Immature natural killer cell (primary cell): ENCODE results near the gene SUCLG2. TPM values are rescaled to one million over a fixed set of nuclear protein-coding genes. Genes with fewer than 3 reads are reported as not detected.
"Not testable (repeated sequence)": the region's sequence is repeated elsewhere in the genome, so short reads cannot be mapped to it uniquely, and the experiment has no call there.

Experiments used
- DNase-seq, 3 donors: peaks; one replicate each; pipeline ENCODE4 v3.0.0; 2022; ENCODE audit warnings: mixed read lengths in 1 of 3
- H3K27ac Mint-ChIP-seq, 6 donors: one replicate each; pipeline ENCODE4 v1.8.0; 2020; ENCODE audit warnings: mixed read lengths in 6 of 6, mild to moderate bottlenecking in 5 of 6, inconsistent platforms in 4 of 6, moderate library complexity in 3 of 6
- H3K27me3 Mint-ChIP-seq, 3 donors: one replicate each; pipeline ENCODE4 v1.8.0; 2020 to 2021; ENCODE audit warnings: low read depth in 3 of 3, mild to moderate bottlenecking in 3 of 3, mixed read lengths in 3 of 3, moderate library complexity in 3 of 3, inconsistent platforms in 1 of 3
- H3K36me3 Mint-ChIP-seq, 3 donors: one replicate each; pipeline ENCODE4 v1.8.0; 2020; ENCODE audit warnings: mixed read lengths in 3 of 3, inconsistent platforms in 2 of 3, mild to moderate bottlenecking in 2 of 3
- H3K4me1 Mint-ChIP-seq, 2 donors: one replicate each; pipeline ENCODE4 v1.8.0; 2020; ENCODE audit warnings: inconsistent platforms in 2 of 2, mild to moderate bottlenecking in 2 of 2, mixed read lengths in 2 of 2, moderate library complexity in 1 of 2
- H3K4me3 Mint-ChIP-seq, 5 donors: one replicate each; pipeline ENCODE4 v1.8.0; 2020; ENCODE audit warnings: mild to moderate bottlenecking in 5 of 5, mixed read lengths in 5 of 5, inconsistent platforms in 3 of 5, moderate library complexity in 3 of 5
- H3K9me3 Mint-ChIP-seq, 6 donors: one replicate each; pipeline ENCODE4 v1.8.0; 2020; ENCODE audit warnings: mild to moderate bottlenecking in 6 of 6, mixed read lengths in 6 of 6, inconsistent platforms in 4 of 6, moderate library complexity in 3 of 6
- polyA plus RNA-seq, 3 donors: library from polyadenylated mRNA; unstranded; fragments of 300-500 nt; fragmentation: Illumina TruSeq; gene quantifications; one replicate each; pipeline ENCODE4 v1.2.3, GENCODE V29; 2021

The SUCLG2 gene
- polyA plus RNA-seq, 3 donors from 2014 or later, result 49.4 to 67.1 (median 58.2) TPM

DNA sequence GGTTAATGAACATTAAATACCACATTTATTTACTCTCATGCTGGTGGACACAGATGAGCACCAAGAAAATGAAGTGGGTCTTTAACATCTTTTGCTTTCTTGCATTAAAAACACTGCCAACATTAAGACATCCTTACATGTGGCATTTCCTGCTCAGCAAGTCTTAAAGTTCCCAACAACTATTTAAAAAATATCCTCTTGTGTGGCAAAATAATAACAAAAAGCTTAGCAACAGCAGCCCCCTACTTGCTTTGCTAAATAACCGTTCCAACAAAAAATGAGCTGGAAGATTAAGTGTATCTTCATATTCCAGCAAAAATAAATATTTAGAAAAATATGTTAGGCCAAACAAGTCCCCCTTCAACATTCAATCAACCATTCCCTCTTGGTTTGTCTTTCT lies 93.1 kb downstream of the SUCLG2 start:
- H3K9me3 Mint-ChIP-seq, result no peaks in the 10 kb centered on the region
- no peak overlapping the region for H3K4me3 Mint-ChIP-seq
- peaks cover 13 to 19% of the 10 kb centered on the region in 2 donors for H3K4me1 Mint-ChIP-seq
- DNase-seq, result no peak
- no peaks in the 10 kb centered on the region for H3K27me3 Mint-ChIP-seq
- peak overlapping the region in 1 of 6 donors; percentile 23 for H3K27ac Mint-ChIP-seq
- peaks cover 5 to 15% (median 7%) of the 10 kb centered on the region in 3 donors for H3K36me3 Mint-ChIP-seq

DNA sequence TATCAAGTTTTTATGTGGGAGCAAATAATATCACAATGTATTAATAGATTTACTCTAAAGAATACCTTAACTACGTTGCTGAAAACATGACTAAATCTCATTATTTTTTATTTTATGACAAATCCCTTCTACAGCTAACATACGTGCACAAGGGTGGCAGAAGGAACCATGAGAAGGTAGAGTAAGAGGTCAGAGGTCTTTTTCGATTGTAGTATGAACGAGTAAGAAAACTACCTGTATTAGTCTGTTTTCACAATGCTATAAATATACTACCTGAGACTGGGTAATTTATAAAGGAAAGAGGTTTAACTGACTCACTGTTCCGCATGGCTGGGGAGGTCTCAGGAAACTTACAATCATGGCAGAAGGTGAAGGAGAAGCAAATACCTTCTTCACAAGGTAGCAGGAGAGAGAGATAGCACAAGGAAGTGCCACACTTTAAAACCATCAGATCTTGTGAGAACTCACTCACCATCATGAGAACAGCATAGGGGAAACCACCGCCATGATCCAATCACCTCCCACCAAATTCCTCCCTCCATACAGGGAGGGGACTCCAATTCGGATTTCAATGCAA lies 95.3 kb downstream of the SUCLG2 start:
- DNase-seq, result no peak
- H3K27ac Mint-ChIP-seq, result peak overlapping the region in 1 of 6 donors; percentile 10
- H3K9me3 Mint-ChIP-seq, result no peaks in the 10 kb centered on the region

DNA sequence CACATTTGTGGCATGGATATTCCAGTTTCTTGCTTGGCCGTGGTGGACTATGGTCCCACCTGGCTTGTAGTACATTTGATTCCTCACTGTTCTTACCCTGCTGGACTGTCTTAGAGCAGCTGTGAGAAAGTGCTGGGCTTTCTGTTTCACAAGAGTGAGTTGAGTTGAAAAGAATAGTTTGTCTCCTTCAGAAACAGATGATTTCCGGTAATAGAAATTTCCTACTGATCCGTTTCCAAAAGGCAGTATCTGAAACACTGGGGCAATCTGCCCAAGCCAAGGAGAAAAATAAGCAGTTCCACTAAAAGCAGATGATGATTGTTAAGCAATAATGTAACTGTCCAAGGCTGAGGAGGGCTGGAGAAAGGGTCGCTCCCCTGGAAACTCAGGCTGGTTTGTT lies 96.0 kb downstream of the SUCLG2 start:
- no peak for DNase-seq
- no peaks in the 10 kb centered on the region for H3K9me3 Mint-ChIP-seq
- H3K27ac Mint-ChIP-seq, result no peak overlapping the region
- peaks cover 5 to 15% (median 11%) of the 10 kb centered on the region in 3 donors for H3K36me3 Mint-ChIP-seq
- H3K4me1 Mint-ChIP-seq, result peaks cover 12 to 15% of the 10 kb centered on the region in 2 donors
- no peaks in the 10 kb centered on the region for H3K27me3 Mint-ChIP-seq
- H3K4me3 Mint-ChIP-seq, result no peak overlapping the region

More for the DNA sequence above, 95.3 kb downstream of the SUCLG2 start:
- peaks cover 5 to 15% (median 11%) of the 10 kb centered on the region in 3 donors for H3K36me3 Mint-ChIP-seq
- no peak overlapping the region for H3K4me3 Mint-ChIP-seq
- H3K4me1 Mint-ChIP-seq, result peaks cover 12 to 15% of the 10 kb centered on the region in 2 donors
- no peaks in the 10 kb centered on the region for H3K27me3 Mint-ChIP-seq

DNA sequence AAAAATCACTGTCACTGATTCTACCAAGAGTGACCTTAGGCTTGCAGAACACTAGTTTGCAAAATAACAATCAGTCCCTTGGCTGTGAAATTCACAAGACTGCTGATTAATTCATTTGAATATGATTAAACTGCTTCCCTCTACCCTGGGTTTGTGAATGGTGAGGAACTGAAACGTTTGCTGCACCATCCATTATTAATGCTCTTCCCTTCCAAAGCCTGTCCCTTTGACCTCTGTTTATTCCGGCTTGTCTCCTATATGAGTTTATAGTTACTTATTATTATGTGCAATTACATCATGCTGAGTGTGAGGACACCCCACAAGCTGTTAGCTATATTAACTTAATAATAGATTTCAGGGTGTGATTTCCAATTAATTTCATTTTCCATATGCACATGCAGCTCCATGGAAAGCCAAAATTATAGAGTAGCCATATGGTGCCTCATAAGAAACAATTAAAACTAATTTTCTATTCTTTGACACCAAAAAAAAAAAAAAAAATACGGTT lies 96.5 kb downstream of the SUCLG2 start:
- H3K4me3 Mint-ChIP-seq, result no peak overlapping the region
- H3K4me1 Mint-ChIP-seq, result peaks cover 12 to 15% of the 10 kb centered on the region in 2 donors
- H3K27ac Mint-ChIP-seq, result no peak overlapping the region
- H3K36me3 Mint-ChIP-seq, result peaks cover 7 to 15% (median 13%) of the 10 kb centered on the region in 3 donors
- no peak for DNase-seq
- no peaks in the 10 kb centered on the region for H3K9me3 Mint-ChIP-seq
- H3K27me3 Mint-ChIP-seq, result no peaks in the 10 kb centered on the region

DNA sequence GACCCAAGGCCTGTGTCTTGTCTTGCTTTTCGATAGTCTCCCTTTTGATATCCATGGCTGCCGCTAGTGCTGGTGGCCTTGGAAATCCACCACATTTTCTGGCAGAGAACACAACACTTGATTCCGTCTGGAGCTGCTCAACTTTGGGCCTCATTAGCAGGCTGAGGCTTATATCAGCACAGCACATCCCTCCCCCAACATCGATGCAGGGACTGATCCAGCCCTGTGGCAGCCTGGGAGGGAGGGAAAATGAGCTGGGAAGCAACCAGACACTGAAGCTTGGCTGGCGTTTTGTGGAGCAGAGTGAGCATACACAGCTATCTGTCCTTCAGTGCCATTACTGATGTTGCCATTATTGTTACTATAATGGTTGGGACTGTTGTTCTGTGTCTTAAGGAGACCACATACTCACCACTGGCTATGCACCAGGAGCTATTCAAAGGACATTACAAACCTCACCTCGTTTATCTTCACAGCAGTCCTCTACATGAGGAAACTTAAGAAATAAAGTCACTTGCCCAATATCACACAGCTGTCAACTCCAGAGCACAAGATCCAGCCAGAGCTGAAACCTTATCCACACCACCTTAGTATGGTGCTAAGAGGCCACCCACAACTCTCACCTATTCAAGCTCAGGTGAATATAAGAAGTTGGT lies 102.9 kb downstream of the SUCLG2 start:
- Mint-ChIP-seq H3K36me3 (peaks cover 13 to 20% (median 14%) of the 10 kb centered on the region in 3 donors), H3K27ac (no peak overlapping the region), H3K4me3 (no peak overlapping the region), H3K9me3 (no peaks in the 10 kb centered on the region), H3K27me3 (no peaks in the 10 kb centered on the region), H3K4me1 (peaks cover 1 to 21% of the 10 kb centered on the region in 2 donors)
- no peak for DNase-seq

DNA sequence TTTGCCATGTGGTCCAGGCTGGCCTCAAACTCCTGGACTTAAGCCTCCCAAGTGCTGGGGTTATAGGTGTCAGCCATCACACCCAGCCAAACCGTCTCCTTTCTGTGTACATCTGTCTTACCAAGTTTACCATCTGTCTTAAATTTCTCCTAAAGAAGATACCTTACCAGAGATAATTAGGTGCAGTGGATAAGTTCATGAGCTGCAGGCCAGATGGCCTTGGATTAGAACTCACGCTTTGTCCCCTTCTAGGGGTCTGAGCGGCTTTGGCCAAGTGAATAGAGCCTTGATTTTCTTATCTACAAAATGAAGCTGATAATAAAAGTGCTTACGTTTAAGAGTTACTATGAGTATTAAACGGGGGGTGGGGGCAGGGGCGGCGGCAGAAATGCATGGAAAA lies 103.9 kb downstream of the SUCLG2 start:
- no peaks in the 10 kb centered on the region for H3K27me3 Mint-ChIP-seq
- no peak overlapping the region for H3K4me3 Mint-ChIP-seq
- H3K27ac Mint-ChIP-seq, result no peak overlapping the region
- no peak for DNase-seq
- H3K9me3 Mint-ChIP-seq, result no peaks in the 10 kb centered on the region
- peaks cover 6 to 26% of the 10 kb centered on the region in 2 donors for H3K4me1 Mint-ChIP-seq
- peaks cover 12 to 20% (median 14%) of the 10 kb centered on the region in 3 donors for H3K36me3 Mint-ChIP-seq

DNA sequence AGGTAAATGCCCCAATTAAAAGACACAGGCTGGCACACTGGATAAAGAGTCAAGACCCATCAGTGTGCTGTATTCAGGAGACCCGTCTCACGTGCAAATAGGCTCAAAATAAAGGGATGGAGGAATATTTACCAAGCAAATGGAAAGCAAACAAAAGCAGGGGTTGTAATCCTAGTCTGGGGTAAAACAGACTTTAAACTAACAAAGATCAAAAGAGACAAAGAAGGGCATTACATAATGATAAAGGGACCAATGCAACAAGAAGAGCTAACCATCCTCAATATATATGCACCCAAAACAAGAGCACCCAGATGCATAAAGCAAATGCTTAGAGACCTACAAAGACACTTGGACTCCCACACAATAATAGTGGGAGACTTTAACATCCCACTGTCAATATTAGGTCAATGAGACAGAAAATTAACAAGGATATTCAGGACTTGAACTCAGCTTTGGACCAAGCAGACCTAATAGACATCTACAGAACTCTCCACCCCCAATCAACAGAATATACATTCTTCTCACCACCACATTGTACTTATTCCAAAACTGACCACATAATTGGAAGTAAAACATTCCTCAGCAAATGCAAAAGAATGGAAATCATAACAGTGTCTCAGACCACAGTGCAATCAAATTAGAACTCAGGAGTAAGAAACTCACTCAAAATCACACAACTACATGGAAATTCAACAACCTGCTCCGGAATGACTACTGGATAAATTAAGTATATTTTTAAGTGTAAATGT lies 111.7 kb downstream of the SUCLG2 start:
- Mint-ChIP-seq H3K4me1 (peaks cover 10 to 64% of the 10 kb centered on the region in 2 donors), H3K27ac (peak overlapping the region in 2 of 6 donors; percentile 51 to 54), H3K36me3 (peaks cover 10 to 19% (median 17%) of the 10 kb centered on the region in 3 donors)
- H3K27me3 Mint-ChIP-seq, H3K4me3 Mint-ChIP-seq, H3K9me3 Mint-ChIP-seq, DNase-seq: not testable (repeated sequence)

DNA sequence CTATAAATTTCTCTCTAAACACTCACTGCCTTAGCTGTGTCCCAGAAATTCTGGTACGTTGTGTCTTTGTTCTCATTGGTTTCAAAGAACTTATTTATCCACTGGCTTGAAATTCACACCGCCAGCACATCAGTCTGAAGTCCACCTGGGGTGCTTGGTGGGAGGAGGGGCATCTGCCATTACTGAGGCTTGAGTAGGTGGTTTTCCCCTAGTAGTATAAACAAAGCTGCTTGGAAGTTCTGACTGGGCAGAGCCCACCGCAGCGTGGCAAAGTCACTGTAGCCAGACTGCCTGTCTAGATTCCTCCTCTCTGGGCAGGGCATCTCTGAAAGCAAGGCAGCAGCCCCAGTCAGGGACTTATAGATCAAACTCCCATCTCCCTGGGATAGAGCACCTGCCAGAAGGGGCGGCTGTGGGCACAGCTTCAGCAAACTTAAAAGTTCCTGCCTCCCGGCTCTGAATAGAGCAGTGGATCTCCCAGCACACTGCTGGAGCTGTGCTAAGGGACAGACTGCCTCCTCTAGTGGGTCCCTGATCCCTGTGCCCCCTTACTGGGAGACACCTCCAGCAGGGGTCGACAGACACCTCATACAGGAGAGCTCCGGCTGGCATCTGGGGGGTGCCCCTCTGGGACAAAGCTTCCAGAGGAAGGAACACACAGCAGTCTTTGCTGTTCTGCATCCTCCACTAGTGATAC lies 114.1 kb downstream of the SUCLG2 start:
- DNase-seq, result no peak
- H3K27me3 Mint-ChIP-seq, result peaks cover 0 to 2% (median 2%) of the 10 kb centered on the region in 3 donors
- peaks cover 10 to 19% (median 17%) of the 10 kb centered on the region in 3 donors for H3K36me3 Mint-ChIP-seq
- no peak overlapping the region for H3K27ac Mint-ChIP-seq
- no peak overlapping the region for H3K4me3 Mint-ChIP-seq
- no peaks in the 10 kb centered on the region for H3K9me3 Mint-ChIP-seq
- H3K4me1 Mint-ChIP-seq, result peaks cover 10 to 62% of the 10 kb centered on the region in 2 donors

DNA sequence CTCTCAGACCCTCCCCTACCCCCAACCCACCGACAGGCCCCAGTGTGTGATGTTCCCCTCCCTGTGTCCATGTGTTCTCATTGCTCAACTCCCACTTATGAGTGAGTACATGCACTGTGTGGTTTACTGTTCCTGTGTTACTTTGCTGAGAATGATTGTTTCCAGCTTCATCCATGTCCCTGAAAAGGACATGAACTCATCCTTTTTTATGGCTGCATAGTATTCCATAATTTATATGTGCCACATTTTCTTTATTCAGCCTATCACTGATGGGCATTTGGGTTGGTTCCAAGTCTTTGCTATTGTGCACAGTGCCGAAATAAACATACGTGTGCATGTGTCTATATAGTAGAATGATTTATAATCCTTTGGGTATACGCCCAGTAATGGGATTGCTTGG lies 117.2 kb downstream of the SUCLG2 start:
- not testable (repeated sequence) for H3K27me3 Mint-ChIP-seq, DNase-seq, H3K27ac Mint-ChIP-seq, H3K4me3 Mint-ChIP-seq, H3K9me3 Mint-ChIP-seq
- Mint-ChIP-seq H3K36me3 (peaks cover 4 to 12% (median 10%) of the 10 kb centered on the region in 3 donors), H3K4me1 (peaks cover 15 to 62% of the 10 kb centered on the region in 2 donors)

DNA sequence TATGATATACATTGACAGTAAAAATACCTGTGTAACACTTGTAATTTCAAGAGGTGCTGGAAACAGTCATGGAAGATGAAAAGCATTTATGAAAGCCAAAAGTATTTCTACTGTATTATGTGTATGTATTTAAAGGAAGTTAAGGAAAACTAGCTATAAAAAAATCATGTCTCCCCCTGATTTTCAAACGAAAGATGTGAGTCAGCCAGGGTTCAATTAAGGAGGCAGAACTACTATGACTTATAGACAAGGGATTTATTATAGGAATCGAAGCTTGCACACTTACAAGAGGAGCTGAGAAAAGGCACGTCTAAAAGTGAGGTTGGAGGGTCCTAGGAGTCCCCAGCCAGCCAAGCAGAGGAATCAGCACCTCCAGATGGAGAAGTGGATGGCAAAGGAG lies 119.4 kb downstream of the SUCLG2 start:
- H3K27ac Mint-ChIP-seq, result no peak overlapping the region
- H3K4me3 Mint-ChIP-seq, result no peak overlapping the region
- H3K27me3 Mint-ChIP-seq, result peaks cover 0 to 2% (median 2%) of the 10 kb centered on the region in 3 donors
- peaks cover 0 to 3% (median 2%) of the 10 kb centered on the region in 3 donors for H3K36me3 Mint-ChIP-seq
- DNase-seq, result no peak
- peaks cover 29 to 65% of the 10 kb centered on the region in 2 donors for H3K4me1 Mint-ChIP-seq
- no peaks in the 10 kb centered on the region for H3K9me3 Mint-ChIP-seq

DNA sequence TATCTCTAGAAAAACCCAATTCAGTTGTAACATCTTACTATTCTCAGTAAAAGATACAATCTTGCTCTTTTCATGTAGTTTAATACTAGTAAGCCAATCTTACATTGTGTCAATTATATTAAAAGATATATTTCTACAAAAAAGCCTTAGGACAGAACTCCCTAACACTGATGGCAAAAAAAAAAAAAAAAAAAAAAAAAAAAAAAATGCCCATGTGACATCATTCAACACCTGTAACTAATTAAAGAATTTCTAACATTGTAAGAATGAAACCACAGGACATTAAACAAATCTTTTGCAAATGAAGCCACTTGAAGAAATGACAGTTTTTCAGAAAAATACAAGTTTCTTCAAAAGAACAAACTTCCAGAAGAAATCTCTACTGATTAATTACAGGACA lies 119.8 kb downstream of the SUCLG2 start:
- Mint-ChIP-seq H3K9me3 (no peaks in the 10 kb centered on the region), H3K4me3 (no peak overlapping the region), H3K27ac (no peak overlapping the region), H3K4me1 (peaks cover 30 to 65% of the 10 kb centered on the region in 2 donors), H3K27me3 (peaks cover 0 to 2% (median 2%) of the 10 kb centered on the region in 3 donors), H3K36me3 (no peaks in the 10 kb centered on the region)
- no peak for DNase-seq

DNA sequence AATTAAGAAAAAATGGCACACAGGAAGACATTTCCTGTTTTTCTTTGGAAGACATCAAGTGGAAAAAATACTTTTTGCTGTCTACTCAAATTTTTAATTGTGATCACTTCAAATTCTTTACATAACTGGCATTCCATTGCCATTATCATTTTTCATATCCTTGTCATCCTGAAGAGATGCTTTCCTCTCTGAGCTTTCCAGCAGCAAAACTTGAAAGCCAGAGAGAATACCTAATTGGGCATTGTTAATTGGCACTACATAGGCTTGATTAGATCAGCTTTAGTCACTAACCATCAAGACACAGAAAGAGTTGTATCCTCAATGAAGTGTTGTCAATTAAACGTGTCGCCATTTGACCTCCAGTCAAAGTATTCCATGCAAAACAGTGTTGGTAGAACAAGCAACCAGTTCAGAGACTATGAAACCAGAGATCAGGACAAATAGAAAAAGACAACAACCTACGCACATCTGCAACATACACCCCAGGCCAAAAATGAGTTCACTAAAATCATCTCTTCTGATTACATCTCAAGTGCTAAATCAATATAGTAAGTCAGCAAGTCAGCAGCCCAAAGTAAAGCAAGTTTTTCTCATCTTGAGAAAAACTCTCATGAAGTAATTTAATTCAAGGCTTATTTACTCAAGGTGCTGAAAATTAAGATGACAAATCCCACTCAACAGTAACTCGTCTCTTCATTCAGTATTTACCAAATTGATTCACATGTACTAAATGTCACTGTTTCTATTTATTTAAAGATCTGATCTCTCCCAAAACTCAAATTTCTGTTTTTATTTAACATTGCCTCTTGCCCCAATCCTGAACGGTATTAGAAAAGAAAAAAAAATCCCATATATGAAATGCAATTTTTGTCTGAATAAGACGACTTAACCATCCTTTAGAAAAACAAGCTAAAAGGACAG lies 123.0 kb downstream of the SUCLG2 start:
- no peak overlapping the region for H3K4me3 Mint-ChIP-seq
- no peak overlapping the region for H3K27ac Mint-ChIP-seq
- no peak for DNase-seq
- H3K27me3 Mint-ChIP-seq, result peaks cover 0 to under 1% (median 0%) of the 10 kb centered on the region in 3 donors
- peaks cover 0 to 11% (median 5%) of the 10 kb centered on the region in 3 donors for H3K36me3 Mint-ChIP-seq
- no peaks in the 10 kb centered on the region for H3K9me3 Mint-ChIP-seq
- peaks cover 32 to 65% of the 10 kb centered on the region in 2 donors for H3K4me1 Mint-ChIP-seq
